Measurements from ENCODE around the gene HECTD1. TPM values are rescaled to one million over a fixed set of nuclear protein-coding genes. Genes with fewer than 3 reads are reported as not detected.

HECTD1 gene
- total and polyA plus RNA-seq, 9 of the 15 experiments (the other 6 are each of a cell fraction or from before 2014, with no cell fraction given), result 27.9 to 111 (median 78.1) TPM

DNA sequence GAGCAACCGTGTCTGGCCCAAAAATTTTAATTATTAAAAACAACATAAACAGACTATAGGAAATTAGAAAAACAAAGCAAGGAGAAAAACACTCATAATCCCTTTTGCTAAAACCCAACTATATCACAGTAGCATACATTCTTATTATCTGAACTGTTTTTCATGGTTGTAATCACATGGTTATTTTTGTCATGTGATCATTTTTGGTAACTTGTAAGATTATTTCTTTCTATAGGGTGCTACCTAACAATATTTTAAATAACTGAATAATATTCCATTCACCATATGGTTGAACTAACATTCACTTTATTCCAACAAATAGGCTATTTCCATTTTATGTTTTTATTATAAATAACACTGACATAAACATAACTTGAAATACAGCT lies 23.0 kb upstream of the HECTD1 start:
- ATAC-seq (no peak), DNase-seq (ENCODE audit: extremely low read depth in 1 of 4, low spot score in 3 of 4) (no peak), FAIRE-seq (no peak)
- intact Hi-C loops (cut with micrococcal nuclease) (no loop called here), in situ Hi-C loops (cut with MboI) (no loop called here)
- Histone ChIP-seq H3K27ac (ENCODE audit: extremely low read depth, low read depth, low read length) (peak overlapping the region; percentile 77; the same call in 1 of the 3 replicates), H3K36me3 (ENCODE audit: control insufficient read depth, insufficient read depth, low read length) (no peaks in the 10 kb centered on the region), H2AFZ (ENCODE audit: low read depth, low read length) (peak overlapping the region; percentile 53; the same call in 1 of the 2 replicates), H3K79me2 (ENCODE audit: control insufficient read depth, insufficient read depth, low read length) (no peaks in the 10 kb centered on the region), H3K4me2 (ENCODE audit: insufficient read depth, low read length) (peak overlapping the region; percentile 64; the same call in 1 of the 2 replicates), H3K4me1 (replicated peaks in 1 of 2; ENCODE audit: control insufficient read depth in 2 of 2, insufficient read depth in 2 of 2, low read length in 2 of 2) (peaks cover 0 to 11% of the 10 kb centered on the region in 2 experiments; a peak in 3 of 5 replicates), H3K4me3 (no peak overlapping the region), H3K27me3 (ENCODE audit: control insufficient read depth in 2 of 2, insufficient read depth in 2 of 2, low read length in 2 of 2) (no peaks in the 10 kb centered on the region), H3K9me3 (replicated peaks; ENCODE audit: control insufficient read depth, insufficient read depth, low read depth, low read length) (no peaks in the 10 kb centered on the region), H3K9me1 (ENCODE audit: control insufficient read depth, insufficient read depth, low read length) (no peaks in the 10 kb centered on the region), H4K20me1 (replicated peaks; ENCODE audit: control insufficient read depth, insufficient read depth, low read length) (no peaks in the 10 kb centered on the region), H3K9ac (ENCODE audit: insufficient read depth in 1 of 2, low read depth in 2 of 2, low read length in 2 of 2) (peak overlapping the region in 1 of 2 experiments; percentile 36; a peak in 2 of 4 replicates)
- BruUV-seq (replicated peaks), result no TSS peak
- ChIA-PET CTCF (ENCODE audit: low intra/inter-chr PET ratio) (no interaction called here), POLR2A (interaction anchor here (0.7 to 2.5 kb wide), 5 partner anchors 11 to 28 kb away, joined by 3 to 13 read pairs (median 7); partner anchors contain the start of gene HECTD1)
- no CpG with 5 or more reads among the region's 1 CpG for WGBS (ENCODE audit: insufficient coverage, low coverage, missing lambda C conversion rate)
- TF ChIP-seq ZNF780A (CRISPR knock-in tag; IDR thresholded peaks at IDR 0.05), result no peak
- TF ChIP-seq, protein P1, sequence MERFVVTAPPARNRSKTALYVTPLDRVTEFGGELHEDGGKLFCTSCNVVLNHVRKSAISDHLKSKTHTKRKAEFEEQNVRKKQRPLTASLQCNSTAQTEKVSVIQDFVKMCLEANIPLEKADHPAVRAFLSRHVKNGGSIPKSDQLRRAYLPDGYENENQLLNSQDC (CRISPR knock-in tag; IDR thresholded peaks at IDR 0.05), result no peak
- no peak for TF ChIP-seq STAG1 (CRISPR knock-in tag; IDR thresholded peaks at IDR 0.05; ENCODE audit: borderline replicate concordance)
- no peak for TF ChIP-seq SMAD2 (IDR thresholded peaks at IDR 0.05; ENCODE audit: low read depth, low read length)
- no peak for TF ChIP-seq TCFL5 (CRISPR knock-in tag; conservative IDR thresholded peaks at IDR 0.05)
- TF ChIP-seq, protein P2, sequence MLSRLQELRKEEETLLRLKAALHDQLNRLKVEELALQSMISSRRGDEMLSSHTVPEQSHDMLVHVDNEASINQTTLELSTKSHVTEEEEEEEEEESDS (CRISPR knock-in tag; IDR thresholded peaks at IDR 0.05), result no peak
- TF ChIP-seq ZFPM2 (CRISPR knock-in tag; IDR thresholded peaks at IDR 0.05), result no peak
- TF ChIP-seq ZC3H11A (IDR thresholded peaks at IDR 0.05; ENCODE audit: low read depth, low read length), result no peak
- TF ChIP-seq, protein P3, sequence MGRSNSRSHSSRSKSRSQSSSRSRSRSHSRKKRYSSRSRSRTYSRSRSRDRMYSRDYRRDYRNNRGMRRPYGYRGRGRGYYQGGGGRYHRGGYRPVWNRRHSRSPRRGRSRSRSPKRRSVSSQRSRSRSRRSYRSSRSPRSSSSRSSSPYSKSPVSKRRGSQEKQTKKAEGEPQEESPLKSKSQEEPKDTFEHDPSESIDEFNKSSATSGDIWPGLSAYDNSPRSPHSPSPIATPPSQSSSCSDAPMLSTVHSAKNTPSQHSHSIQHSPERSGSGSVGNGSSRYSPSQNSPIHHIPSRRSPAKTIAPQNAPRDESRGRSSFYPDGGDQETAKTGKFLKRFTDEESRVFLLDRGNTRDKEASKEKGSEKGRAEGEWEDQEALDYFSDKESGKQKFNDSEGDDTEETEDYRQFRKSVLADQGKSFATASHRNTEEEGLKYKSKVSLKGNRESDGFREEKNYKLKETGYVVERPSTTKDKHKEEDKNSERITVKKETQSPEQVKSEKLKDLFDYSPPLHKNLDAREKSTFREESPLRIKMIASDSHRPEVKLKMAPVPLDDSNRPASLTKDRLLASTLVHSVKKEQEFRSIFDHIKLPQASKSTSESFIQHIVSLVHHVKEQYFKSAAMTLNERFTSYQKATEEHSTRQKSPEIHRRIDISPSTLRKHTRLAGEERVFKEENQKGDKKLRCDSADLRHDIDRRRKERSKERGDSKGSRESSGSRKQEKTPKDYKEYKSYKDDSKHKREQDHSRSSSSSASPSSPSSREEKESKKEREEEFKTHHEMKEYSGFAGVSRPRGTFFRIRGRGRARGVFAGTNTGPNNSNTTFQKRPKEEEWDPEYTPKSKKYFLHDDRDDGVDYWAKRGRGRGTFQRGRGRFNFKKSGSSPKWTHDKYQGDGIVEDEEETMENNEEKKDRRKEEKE (IDR thresholded peaks at IDR 0.05; ENCODE audit: borderline replicate concordance in 1 of 2, control insufficient read depth in 1 of 2, low read depth in 2 of 2, low read length in 1 of 2), result no peak
- TF ChIP-seq ZKSCAN8 (CRISPR knock-in tag; IDR thresholded peaks at IDR 0.05), result no peak
- TF ChIP-seq NELFE (IDR thresholded peaks at IDR 0.05; ENCODE audit: insufficient read depth, insufficient read length), result no peak
- TF ChIP-seq, protein P4, sequence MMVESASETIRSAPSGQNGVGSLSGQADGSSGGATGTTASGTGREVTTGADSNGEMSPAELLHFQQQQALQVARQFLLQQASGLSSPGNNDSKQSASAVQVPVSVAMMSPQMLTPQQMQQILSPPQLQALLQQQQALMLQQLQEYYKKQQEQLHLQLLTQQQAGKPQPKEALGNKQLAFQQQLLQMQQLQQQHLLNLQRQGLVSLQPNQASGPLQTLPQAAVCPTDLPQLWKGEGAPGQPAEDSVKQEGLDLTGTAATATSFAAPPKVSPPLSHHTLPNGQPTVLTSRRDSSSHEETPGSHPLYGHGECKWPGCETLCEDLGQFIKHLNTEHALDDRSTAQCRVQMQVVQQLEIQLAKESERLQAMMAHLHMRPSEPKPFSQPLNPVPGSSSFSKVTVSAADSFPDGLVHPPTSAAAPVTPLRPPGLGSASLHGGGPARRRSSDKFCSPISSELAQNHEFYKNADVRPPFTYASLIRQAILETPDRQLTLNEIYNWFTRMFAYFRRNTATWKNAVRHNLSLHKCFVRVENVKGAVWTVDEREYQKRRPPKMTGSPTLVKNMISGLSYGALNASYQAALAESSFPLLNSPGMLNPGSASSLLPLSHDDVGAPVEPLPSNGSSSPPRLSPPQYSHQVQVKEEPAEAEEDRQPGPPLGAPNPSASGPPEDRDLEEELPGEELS (CRISPR knock-in tag; IDR thresholded peaks at IDR 0.05; ENCODE audit: borderline replicate concordance), result no peak
- no peak for TF ChIP-seq HMG20B (CRISPR knock-in tag; IDR thresholded peaks at IDR 0.05)
- TF ChIP-seq XRCC5 (IDR thresholded peaks at IDR 0.05; ENCODE audit: low read depth, low read length), result no peak
- no peak for TF ChIP-seq KLF16 (IDR thresholded peaks at IDR 0.05)
- no peak for TF ChIP-seq ZBTB7A (IDR thresholded peaks at IDR 0.05; ENCODE audit: borderline replicate concordance, control insufficient read depth, low read depth, low read length)

Measured in K562 (cell line).